Neural cell (in vitro differentiated cells): ENCODE results near the gene XG. TPM values are rescaled to one million over a fixed set of nuclear protein-coding genes. Genes with fewer than 3 reads are reported as not detected.
"Not testable (repeated sequence)": the region's sequence is repeated elsewhere in the genome, so short reads cannot be mapped to it uniquely, and the experiment has no call there.

ENCODE experiments used
- H2AFZ ChIP-seq: fragments of 200-600, 300-800 bp; sonication (generic), shearing (Covaris generic); 2 replicates; pipeline ENCODE4 v1.6.0; 2014; ENCODE audit warnings: low read depth, mild to moderate bottlenecking, antibody characterized with exemption, low read length, moderate library complexity
- H3F3A ChIP-seq: fragments of 200-600 bp; shearing (Covaris generic); 2 replicates; pipeline ENCODE4 v1.6.1; 2016; ENCODE audit warnings: mild to moderate bottlenecking, moderate library complexity, mixed read lengths, antibody characterized with exemption, low read length; ENCODE audit not compliant: insufficient read depth, poor library complexity, severe bottlenecking
- H3K27ac ChIP-seq: fragments of 200-600, 300-800 bp; sonication (generic), shearing (Covaris generic); 2 replicates; pipeline ENCODE4 v1.5.1; 2014; ENCODE audit warnings: mild to moderate bottlenecking, low read length, moderate library complexity
- H3K27me3 ChIP-seq: fragments of 300-800, 200-600 bp; sonication (generic), shearing (Covaris generic); 2 replicates; pipeline ENCODE4 v1.6.0; 2014; ENCODE audit warnings: mild to moderate bottlenecking, low read depth, low read length, moderate library complexity; ENCODE audit not compliant: insufficient read depth
- H3K36me3 ChIP-seq: fragments of 300-800, 200-600 bp; sonication (generic), shearing (Covaris generic); 2 replicates; pipeline ENCODE4 v1.5.1; 2014; ENCODE audit warnings: mild to moderate bottlenecking, antibody characterized with exemption, low read length, moderate library complexity; ENCODE audit not compliant: insufficient read depth
- H3K4me2 ChIP-seq: fragments of 300-800, 200-600 bp; sonication (generic), shearing (Covaris generic); 2 replicates; pipeline ENCODE4 v1.6.0; 2014; ENCODE audit warnings: mild to moderate bottlenecking, low read length
- H3K4me3 ChIP-seq: fragments of 300-800, 200-600 bp; sonication (generic), shearing (Covaris generic); 2 replicates; pipeline ENCODE4 v1.5.1; 2014; ENCODE audit warnings: mild to moderate bottlenecking, low read length, moderate library complexity
- H3K79me2 ChIP-seq: fragments of 200-600 bp; shearing (Covaris generic); replicated peaks from 2 replicates; pipeline ENCODE4 v1.6.0; 2014; ENCODE audit warnings: mild to moderate bottlenecking, low read length, moderate library complexity; ENCODE audit not compliant: insufficient read depth
- H3K9ac ChIP-seq: fragments of 300-800, 200-600 bp; sonication (generic), shearing (Covaris generic); 2 replicates; pipeline ENCODE4 v1.6.1; 2016; ENCODE audit warnings: mild to moderate bottlenecking, low read length, mixed read lengths
- H3K9me2 ChIP-seq: fragments of 200-600 bp; shearing (Covaris generic); 2 replicates; pipeline ENCODE4 v1.6.1; 2016; ENCODE audit warnings: mild to moderate bottlenecking, low read length, mixed read lengths; ENCODE audit not compliant: insufficient read depth
- H3K9me3 ChIP-seq: fragments of 200-600, 300-800 bp; sonication (generic), shearing (Covaris generic); 2 replicates; pipeline ENCODE4 v1.6.1; 2016; ENCODE audit warnings: mild to moderate bottlenecking, mixed run types, low read length, moderate library complexity, mixed read lengths
- H4K20me1 ChIP-seq: fragments of 200-600 bp; shearing (Covaris generic); 2 replicates; pipeline ENCODE4 v1.6.1; 2016; ENCODE audit warnings: mild to moderate bottlenecking, mixed run types; ENCODE audit not compliant: insufficient read depth
- MXI1 ChIP-seq: fragments of 450-650 bp; conservative IDR thresholded peaks from 2 replicates; pipeline ENCODE4 v1.6.1; 2014; ENCODE audit warnings: antibody characterized with exemption, mild to moderate bottlenecking; ENCODE audit not compliant: poor library complexity, severe bottlenecking
- SMC3 ChIP-seq: fragments of 450-650 bp; conservative IDR thresholded peaks from 2 replicates; pipeline ENCODE4 v1.6.1; 2014; ENCODE audit warnings: antibody characterized with exemption, mild to moderate bottlenecking, moderate library complexity; ENCODE audit not compliant: poor library complexity
- polyA plus RNA-seq: library from polyadenylated mRNA; depleted of rRNA; stranded (reverse); fragments of >200 nt; gene quantifications from 2 replicates; pipeline ENCODE4 v1.2.3, GENCODE V29; 2014

The XG gene
- polyA plus RNA-seq, 1 donor from 2014 or later, result 0.37 TPM

DNA sequence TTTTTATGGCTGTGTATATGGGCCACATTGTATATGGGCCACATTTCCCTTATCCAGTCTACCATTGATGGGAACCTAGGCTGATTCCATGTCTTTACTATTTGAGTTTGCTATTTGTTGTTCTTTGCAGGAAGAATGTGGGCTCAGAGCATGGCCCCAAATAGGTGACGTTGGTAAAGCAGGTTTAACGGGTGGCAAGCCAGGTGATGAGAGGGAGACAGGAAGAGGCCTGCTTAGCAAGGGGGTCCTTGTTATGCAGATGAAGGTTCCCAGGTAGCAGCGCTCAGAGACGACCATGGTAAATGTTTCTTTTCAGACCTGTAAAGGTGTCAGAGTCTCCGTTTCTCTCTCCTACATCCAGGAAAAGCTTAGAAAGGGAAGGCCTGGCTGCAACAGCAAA lies 48.1 kb downstream of the XG start:
- H3K9ac ChIP-seq, H3K4me2 ChIP-seq, H3K36me3 ChIP-seq, H3K9me3 ChIP-seq, H2AFZ ChIP-seq, H4K20me1 ChIP-seq, H3K27me3 ChIP-seq, H3K4me3 ChIP-seq, H3K27ac ChIP-seq, H3F3A ChIP-seq, H3K9me2 ChIP-seq, H3K79me2 ChIP-seq: not testable (repeated sequence)

DNA sequence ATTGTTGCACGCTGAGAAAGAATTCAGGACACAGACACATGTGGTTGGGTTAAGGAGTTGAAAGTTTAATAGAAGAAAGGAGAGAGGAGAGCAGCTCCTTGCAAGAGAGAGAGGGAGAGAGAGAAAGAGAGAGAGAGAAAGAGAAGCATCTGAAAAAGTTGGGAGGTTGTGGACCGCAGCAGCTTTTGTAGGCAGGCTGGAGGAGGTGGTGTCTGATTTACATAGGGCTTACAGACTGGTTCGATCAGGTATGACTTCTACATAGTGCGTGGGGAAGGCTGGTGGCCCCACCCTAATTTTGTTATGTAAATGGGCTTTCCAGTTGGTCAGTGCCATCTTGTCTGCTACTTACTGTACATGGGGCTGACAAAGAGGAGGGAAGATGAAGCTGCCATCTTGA lies 49.4 kb downstream of the XG start:
- Histone ChIP-seq H3K4me3 (no peak overlapping the region), H4K20me1 (no peaks in the 10 kb centered on the region), H3K4me2 (no peak overlapping the region)

DNA sequence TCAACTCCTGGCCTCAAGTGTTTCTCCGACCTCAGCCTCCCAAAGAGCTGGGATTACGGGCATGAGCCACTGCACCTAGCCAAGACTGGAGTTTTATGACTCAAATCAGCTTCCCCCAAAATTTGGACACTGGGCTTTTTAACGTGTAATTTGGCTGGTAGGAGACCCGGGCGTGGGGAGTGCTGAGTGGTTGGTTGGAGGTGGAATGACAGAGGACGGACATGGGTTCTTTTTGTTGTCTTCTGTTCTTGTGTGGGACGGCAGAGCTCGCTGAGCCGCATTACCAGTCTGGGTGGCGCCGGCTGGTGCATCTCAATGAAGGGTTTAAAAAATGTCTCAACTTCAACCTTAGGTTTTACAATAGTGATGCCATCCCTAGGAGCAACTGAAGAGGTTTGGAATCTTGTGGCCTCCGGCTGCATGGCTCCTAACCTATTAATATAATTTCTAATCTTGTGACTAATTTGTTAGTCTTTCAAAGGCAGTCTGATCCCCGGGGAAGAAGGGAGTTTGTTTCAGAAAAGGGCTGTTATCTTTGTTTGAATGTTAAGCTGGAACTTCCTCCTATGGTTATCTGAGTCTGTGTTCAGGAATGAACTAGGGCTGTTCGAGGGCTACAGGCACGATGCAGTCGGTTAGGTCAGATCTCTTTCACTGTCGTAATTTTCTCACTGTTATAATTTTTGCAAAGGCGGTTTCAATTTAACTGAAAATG lies 50.7 kb downstream of the XG start:
- not testable (repeated sequence) for H2AFZ ChIP-seq, H3K27me3 ChIP-seq, H3K9me3 ChIP-seq, H3K4me2 ChIP-seq, H3K9me2 ChIP-seq, H3F3A ChIP-seq, H3K27ac ChIP-seq, H3K79me2 ChIP-seq, H4K20me1 ChIP-seq, H3K4me3 ChIP-seq, H3K9ac ChIP-seq, H3K36me3 ChIP-seq

More for the DNA sequence above, 49.4 kb downstream of the XG start:
- Histone ChIP-seq H3K9ac (no peak overlapping the region), H3K9me2 (no peaks in the 10 kb centered on the region), H3K9me3 (no peaks in the 10 kb centered on the region), H3K79me2 (no peaks in the 10 kb centered on the region), H3K27ac (no peak overlapping the region), H2AFZ (no peak overlapping the region), H3K27me3 (no peaks in the 10 kb centered on the region), H3F3A (no peaks in the 10 kb centered on the region), H3K36me3 (no peaks in the 10 kb centered on the region)
- TF ChIP-seq SMC3 (no peak), MXI1 (no peak)

DNA sequence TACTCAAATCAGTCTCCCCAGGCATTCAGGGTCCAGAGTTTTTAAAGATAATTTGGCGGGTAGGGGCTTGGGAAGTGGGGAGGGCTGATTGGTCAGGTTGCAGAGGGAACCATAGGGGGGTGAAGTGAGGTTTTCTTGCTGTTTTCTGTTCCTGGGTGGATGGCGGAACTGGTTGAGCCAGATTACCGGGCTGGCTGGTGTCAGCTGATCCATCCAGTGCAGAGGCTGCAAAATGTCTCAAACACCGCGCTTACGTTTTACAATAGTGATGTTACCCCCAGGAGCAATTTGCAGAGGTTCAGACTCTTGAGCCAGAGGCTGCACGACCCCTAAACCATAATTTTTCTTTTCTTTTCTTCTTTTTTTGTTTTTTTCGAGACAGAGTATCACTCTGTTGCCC lies 51.6 kb downstream of the XG start:
- H3K4me3 ChIP-seq, H3F3A ChIP-seq, H3K9me3 ChIP-seq, H3K27ac ChIP-seq, H2AFZ ChIP-seq, H3K4me2 ChIP-seq, H3K9me2 ChIP-seq, H3K9ac ChIP-seq, H3K27me3 ChIP-seq, H3K36me3 ChIP-seq, H3K79me2 ChIP-seq, H4K20me1 ChIP-seq: not testable (repeated sequence)

DNA sequence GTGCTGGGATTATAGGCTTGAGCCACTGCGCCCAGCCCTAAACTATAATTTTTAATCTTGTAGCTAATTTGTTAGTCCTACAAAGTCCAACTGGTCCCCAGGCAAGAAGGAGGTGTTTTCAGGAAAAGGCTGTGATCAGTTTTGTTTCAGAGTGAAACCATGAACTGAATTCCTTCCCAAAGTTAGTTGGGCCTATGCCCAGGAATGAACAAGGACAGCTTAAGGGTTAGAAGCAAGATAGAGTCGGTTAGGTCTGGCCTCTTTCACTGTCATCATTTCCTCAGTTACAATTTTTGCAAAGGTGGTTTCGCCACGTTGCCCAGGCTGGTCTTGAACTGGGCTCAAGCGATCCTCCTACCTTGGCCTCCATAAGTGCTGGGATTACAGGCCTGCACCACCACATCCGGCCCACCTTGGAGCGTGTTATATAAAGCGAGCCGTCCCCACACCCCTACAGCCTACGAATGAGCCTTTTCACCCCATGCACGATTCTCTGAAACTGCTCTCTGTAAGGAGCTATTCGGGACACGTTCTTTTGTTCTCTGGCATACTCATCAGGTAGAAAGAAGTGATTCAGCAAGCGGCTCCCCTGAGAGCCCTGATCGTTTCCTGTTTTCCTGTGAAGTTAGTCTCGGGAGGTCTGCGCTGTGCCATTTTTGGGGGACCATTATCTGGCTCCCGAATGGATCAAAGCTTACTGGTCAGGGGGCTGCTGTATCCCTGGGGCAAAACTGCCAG lies 52.4 kb downstream of the XG start:
- not testable (repeated sequence) for H3K9me2 ChIP-seq, H3K4me3 ChIP-seq, H3K79me2 ChIP-seq, H3K27me3 ChIP-seq, H3K9ac ChIP-seq, H4K20me1 ChIP-seq, H3F3A ChIP-seq, H2AFZ ChIP-seq, H3K27ac ChIP-seq, H3K36me3 ChIP-seq, H3K4me2 ChIP-seq, H3K9me3 ChIP-seq

DNA sequence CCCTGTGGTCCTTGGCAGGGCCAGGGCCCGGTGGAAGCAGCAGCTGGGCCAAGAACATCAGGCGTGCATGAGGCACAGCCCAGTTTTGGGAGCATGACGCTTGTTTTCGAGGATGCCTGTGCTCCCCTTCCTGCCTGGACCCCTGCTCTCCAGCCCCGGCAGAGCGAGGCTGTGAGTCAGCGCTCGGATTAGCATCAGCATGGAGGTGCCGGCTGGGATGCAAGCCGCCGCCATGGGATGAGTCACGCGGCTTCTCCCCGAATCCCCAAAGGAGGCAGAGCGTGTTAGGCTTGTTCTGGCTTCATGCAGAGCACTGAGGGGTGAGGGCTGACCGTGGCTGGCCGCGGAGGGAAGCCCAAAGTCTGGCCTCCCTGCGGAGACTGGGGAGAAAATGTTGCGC lies 53.0 kb downstream of the XG start:
- H3K27me3 ChIP-seq, H4K20me1 ChIP-seq, H3K79me2 ChIP-seq, H3K36me3 ChIP-seq, H3K9me3 ChIP-seq, H3F3A ChIP-seq, H3K9me2 ChIP-seq, H3K4me2 ChIP-seq, H3K27ac ChIP-seq, H3K4me3 ChIP-seq, H2AFZ ChIP-seq, H3K9ac ChIP-seq: not testable (repeated sequence)
